ENCODE data around the gene CALML5.

DNA sequence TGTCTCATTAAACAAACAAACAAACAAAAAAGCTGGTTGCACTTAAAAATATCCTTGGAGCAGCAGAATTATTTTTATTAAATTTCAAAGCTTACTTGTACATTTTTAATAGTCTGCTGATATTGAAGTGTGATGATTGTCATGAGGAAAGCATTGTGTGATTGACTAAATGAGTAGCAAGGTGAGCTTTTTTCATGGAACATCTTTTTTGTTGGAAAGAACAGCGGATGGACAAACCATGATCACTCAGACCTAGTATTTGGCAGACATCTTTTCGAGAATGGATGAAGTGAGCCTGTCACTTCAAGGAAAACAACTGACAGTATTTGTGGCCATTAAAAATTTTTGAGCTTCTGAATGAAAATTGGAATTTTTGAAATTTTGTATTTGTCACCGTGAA lies 19.7 kb upstream of the CALML5 start:
- no peak for TF ChIP-seq CTCF (conservative IDR thresholded peaks at IDR 0.05; ENCODE audit: low read depth, low read length)
- no peak for TF ChIP-seq EZH2 (IDR thresholded peaks at IDR 0.05; ENCODE audit: borderline replicate concordance, low read depth, low read length, poor library complexity, severe bottlenecking)

Data from A673 (cell line).